RPMI8226 (cell line): Measurements from ENCODE around the gene DDX39B.

Experiments
- DNase-seq: peaks from one replicate; pipeline ENCODE4 v3.0.0-alpha.2; 2015

The DDX39B gene

GRCh38 chr6:31575335-31575901 lies 33.6 kb upstream of the DDX39B start, which contains the start of gene TNF:
Gene TNF, plus strand, starts transcription at chr6:31575565. Its CDS starts 177 bp downstream, at chr6:31575742.
- DNase-seq, result no peak

- no peak for DNase-seq
These were observed 32.6 kb upstream of the DDX39B start for GRCh38 chr6:31574106-31575061.

- DNase-seq, result no peak
These were observed 31.7 kb upstream of the DDX39B start for GRCh38 chr6:31573239-31574105.

- no peak for DNase-seq
These were observed 30.5 kb upstream of the DDX39B start, which contains the start of gene LTA for GRCh38 chr6:31572041-31572911. Gene LTA, plus strand, starts transcription at chr6:31572289. Its CDS starts 454 bp downstream, at chr6:31572743.

GRCh38 chr6:31569861-31570536 lies 28.2 kb upstream of the DDX39B start:
- no peak for DNase-seq

GRCh38 chr6:31568537-31568961 lies 26.7 kb upstream of the DDX39B start:
- peak; percentile 74 for DNase-seq

- peak; percentile 10 for DNase-seq
These were observed 25.9 kb upstream of the DDX39B start for GRCh38 chr6:31567531-31568370.

- DNase-seq, result no peak
These were observed 18.9 kb upstream of the DDX39B start for GRCh38 chr6:31560697-31561058.

GRCh38 chr6:31559958-31560696 lies 18.3 kb upstream of the DDX39B start:
- DNase-seq, result no peak

- DNase-seq, result no peak
These were observed 17.8 kb upstream of the DDX39B start for GRCh38 chr6:31559606-31559957.

- DNase-seq, result no peak
These were observed 17.1 kb upstream of the DDX39B start for GRCh38 chr6:31558631-31559500.

GRCh38 chr6:31558318-31558625 lies 16.5 kb upstream of the DDX39B start:
- no peak for DNase-seq

- DNase-seq, result no peak
These were observed 15.9 kb upstream of the DDX39B start for GRCh38 chr6:31557443-31558317.

- DNase-seq, result no peak
These were observed 14.5 kb upstream of the DDX39B start for GRCh38 chr6:31556307-31556706.

- peak; percentile 33 for DNase-seq
These were observed 9.6 kb upstream of the DDX39B start for GRCh38 chr6:31551371-31551770.

GRCh38 chr6:31548544-31548873 lies 6.7 kb upstream of the DDX39B start:
- no peak for DNase-seq

GRCh38 chr6:31547727-31548543 lies 6.1 kb upstream of the DDX39B start:
- DNase-seq, result no peak
